Superior temporal gyrus (tissue), 1 donor: ENCODE measurements around the gene ATP9A.
"Not testable (repeated sequence)": the region's sequence is repeated elsewhere in the genome, so short reads cannot be mapped to it uniquely, and the experiment has no call there.

Experiments used
- DNase-seq: peaks from one replicate; pipeline ENCODE4 v3.0.0-alpha.2; 2016; ENCODE audit errors: extremely low spot score

Gene ATP9A

GRCh38 chr20:51573576-51574243 is 194.5 kb downstream of the ATP9A start:
- DNase-seq: no peak

GRCh38 chr20:51571460-51571794 is 196.8 kb downstream of the ATP9A start:
- DNase-seq: no peak

GRCh38 chr20:51570739-51571459 is 197.3 kb downstream of the ATP9A start:
- DNase-seq: no peak

- DNase-seq: peak; percentile 36
These were observed 198.1 kb downstream of the ATP9A start for GRCh38 chr20:51569815-51570738.

DNA sequence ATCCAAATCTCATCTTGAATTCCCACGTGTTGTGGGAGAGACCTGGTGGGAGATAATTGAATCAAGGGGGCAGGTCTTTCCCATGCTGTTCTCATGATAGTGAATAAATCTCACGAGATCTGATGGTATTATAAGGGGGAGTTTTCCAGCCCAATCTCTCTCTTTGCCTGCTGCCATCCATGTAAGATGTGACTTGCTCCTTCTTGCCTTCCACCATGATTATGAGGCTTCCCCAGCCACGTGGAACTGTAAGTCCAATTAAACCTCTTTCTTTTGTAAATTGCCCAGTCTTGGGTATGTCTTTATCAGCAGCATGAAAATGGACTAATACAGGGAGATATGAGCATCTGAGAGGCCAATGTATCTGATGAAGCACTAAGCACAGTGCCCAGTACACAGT is 199.7 kb downstream of the ATP9A start:
- not testable (repeated sequence) for DNase-seq

DNA sequence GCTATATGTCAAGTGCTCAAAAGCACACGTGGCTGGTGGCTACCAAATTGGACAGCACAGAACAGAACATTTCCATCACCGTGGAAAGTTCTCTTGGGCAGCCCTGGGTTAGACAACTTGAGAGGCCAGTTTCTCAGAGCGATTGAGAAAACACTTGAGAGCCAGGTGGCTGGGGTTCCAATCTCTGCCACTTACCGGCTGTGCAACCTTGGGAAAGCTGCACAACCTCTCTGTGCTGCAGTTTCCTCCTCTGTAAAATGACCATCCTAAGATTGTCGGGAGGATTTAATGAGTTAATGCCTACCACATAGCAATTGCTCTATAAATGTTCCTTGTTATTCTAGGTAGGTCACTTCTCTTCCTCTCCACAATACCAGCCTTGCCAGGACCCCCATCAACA is 200.6 kb downstream of the ATP9A start:
- no peak for DNase-seq

DNA sequence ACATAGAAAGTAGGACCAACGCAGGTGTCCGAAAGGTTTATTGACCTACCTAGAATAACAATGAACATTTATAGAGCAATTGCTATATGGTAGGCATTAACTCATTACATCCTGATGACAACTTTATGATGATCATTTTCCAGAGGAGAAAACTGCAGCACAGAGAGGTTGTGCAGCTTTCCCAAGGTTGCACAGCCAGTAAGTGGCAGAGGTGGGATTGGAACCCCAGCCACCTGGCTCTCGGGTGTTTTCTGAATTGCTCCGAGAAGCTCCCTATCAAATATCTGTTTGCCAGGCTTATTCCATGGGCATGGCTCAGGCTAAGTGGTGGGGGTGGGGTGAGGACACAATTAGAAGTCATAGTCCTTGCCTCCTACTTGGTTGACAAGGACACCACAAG is 201.6 kb downstream of the ATP9A start:
- no peak for DNase-seq

DNA sequence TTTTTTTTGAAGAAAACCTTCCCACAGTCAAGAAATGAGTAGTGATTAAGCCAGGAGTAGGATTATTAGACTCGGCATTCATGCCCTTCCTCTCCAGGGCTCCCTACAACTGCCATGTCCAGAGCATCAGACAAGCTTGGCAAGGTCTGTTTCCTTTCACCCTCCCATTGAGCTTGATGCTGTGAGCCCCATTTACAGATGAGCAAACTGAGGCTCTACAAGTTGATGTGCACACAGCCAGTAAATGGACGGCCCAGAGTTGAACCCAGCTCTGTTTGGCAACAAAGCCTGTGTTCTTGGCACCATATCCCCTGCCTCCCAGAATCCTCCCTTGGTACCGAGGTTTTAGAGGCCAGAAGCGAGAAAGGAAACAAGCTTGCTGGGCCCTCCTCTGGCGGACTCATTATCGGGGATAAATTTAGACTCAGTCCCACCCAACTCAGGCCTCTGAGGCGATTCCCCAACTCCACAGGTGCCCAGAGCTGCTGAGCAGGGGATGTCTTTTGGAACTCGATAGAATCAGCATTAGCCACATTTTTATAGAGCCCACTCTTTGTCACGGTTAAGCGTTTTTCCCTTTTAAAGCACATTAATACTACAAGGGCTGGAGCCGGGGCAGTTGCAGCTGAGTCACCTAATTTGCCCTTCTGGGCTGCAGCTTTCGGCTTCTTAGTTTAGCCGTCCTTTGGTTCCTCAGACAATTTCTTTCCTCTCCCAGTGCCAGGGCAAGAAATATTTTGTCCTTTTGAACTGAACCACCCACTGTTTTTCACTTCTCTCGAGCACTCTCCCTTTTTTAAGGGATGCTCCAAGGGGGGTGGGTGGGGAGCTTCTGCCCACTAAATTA is 202.7 kb downstream of the ATP9A start:
- no peak for DNase-seq

DNA sequence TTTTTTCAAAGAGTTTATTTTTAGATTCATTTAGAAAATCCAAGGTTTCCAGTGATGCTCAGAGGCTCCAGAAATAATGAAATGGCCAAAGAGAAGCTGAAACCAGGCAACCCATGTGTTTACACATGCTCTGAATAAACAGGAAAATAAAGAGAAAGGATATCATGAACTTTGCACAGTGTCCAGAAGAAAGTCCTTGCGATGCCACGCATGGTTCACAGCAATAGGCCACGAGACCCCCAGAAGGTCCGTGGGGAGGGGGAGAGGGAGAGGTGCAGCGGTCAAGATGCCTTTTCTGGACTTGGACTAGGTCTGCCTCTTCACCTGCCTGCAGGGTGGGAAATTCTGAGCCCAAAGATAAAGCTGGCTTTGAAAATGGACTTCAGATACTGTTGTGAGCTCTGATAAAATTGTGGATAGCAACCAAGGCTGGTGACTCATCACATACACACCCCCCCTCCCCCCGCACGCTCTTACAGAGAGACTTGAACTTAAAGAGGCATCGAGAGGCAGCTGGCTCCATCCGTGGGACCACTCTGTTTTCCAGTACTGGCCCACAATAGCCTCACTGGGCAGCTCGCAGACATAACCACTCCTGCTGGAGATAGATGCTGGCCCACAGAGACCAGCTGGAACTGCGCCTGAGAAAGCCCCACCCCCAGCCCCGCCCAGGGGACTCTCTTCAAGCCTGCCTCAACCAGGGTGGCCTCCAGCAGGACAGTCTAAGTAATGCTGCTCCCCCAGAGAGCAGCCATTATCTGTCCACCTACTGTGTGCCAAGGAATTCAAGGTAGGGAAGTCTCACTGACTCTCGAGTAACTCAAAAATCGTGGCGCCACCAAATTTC is 204.5 kb downstream of the ATP9A start:
- no peak for DNase-seq

DNA sequence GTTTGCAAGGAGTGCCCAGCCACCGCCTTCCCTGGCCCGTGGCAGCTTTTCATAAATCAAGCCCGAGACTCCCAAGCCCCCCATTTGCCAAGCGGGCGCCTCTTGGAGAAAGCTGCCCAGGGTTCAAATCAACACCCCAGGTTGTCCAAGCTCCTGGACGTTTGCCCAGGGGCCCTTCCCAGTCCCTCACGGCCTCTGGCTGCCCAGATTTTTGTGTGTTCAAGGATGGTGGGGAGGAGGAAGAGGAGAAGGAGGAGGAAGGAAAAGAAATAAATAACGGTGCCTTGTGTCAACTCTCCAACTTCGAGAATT is 205.1 kb downstream of the ATP9A start:
- no peak for DNase-seq

- peak; percentile 62 for DNase-seq
These were observed 205.6 kb downstream of the ATP9A start for GRCh38 chr20:51562332-51563173.

GRCh38 chr20:51562027-51562331 is 206.2 kb downstream of the ATP9A start:
- no peak for DNase-seq

DNA sequence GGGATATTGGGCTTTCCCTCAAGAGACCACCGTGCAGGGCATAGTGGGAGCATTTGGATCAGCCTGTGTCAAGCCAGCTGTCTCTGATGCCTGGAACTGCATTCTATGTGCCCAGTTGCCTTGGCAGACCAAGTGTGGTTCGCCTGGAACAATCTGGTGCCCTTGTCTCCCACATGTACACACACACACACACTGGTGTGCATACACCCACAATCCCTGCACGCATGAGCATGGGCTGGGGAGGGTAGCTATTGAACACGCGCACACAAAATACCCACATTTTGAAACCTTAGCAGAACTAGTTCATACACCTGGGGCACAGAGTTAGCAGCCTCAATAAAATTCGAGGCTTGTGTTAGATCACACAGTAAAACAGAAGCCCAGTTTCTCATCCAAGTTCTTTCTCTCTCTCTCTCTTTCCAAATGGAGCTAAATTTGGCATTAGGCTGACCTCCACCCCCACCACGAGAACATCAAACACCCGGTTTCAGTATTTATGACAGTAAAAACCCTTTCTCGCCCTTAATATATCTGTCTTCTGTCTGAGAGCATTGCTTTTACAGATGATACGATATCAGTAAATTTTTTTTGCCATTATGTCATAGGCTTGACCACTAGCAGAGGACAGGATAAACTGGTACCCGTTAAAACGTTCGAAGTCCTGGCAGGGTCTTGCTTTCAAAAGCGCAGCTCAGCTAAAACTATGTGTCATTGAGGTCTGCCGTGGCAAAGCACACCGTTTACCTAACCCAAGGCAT is 207.5 kb downstream of the ATP9A start:
- no peak for DNase-seq

DNA sequence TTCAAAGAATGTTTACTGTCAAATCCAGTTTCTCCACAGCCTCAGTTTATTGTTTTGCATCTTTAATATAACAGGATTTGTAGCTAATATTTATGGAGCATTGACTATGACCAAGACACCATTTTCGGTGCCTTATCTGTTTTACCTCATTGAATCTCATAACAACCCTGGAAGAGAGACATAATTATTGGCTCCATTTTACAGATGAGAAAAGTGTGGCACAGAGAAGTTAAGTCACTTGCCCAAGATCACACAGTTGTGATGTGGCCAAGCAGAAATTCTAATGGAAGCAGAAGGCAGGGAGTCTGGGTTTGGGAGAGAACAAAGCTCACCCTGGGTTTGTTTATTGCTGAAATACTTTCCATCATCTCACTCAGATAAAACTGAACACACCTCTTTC is 208.1 kb downstream of the ATP9A start:
- no peak for DNase-seq

- no peak for DNase-seq
These were observed 213.5 kb downstream of the ATP9A start for GRCh38 chr20:51554538-51555165.

- no peak for DNase-seq
These were observed 214.2 kb downstream of the ATP9A start for GRCh38 chr20:51553897-51554486.

GRCh38 chr20:51551186-51551585 is 217.0 kb downstream of the ATP9A start:
- no peak for DNase-seq

GRCh38 chr20:51549474-51549873 is 218.7 kb downstream of the ATP9A start:
- DNase-seq: no peak

- DNase-seq: no peak
These were observed 220.2 kb downstream of the ATP9A start for GRCh38 chr20:51547951-51548350.
